GM06990 (cell line): ENCODE results near the gene URM1.

ENCODE experiments used
- DNase-seq: peaks from one replicate; pipeline ENCODE4 v3.0.0-alpha.2; 2011; ENCODE audit not compliant: insufficient read length; ENCODE audit errors: extremely low read depth
- H3K27me3 ChIP-seq: replicated peaks from 2 replicates; pipeline ENCODE4 v1.6.0; 2011; ENCODE audit warnings: low read length; ENCODE audit not compliant: control insufficient read depth, insufficient read depth
- H3K36me3 ChIP-seq: 2 replicates; pipeline ENCODE4 v1.5.1; 2011; ENCODE audit warnings: low read length; ENCODE audit not compliant: control insufficient read depth, insufficient read depth
- H3K4me3 ChIP-seq: replicated peaks from 2 replicates; pipeline ENCODE4 v1.5.1; 2011; ENCODE audit warnings: low read depth, mild to moderate bottlenecking, control low read depth, low read length
- CTCF ChIP-seq: IDR thresholded peaks from 2 replicates; pipeline ENCODE4 v1.5.1; 2011; ENCODE audit warnings: low read length, control low read depth, mild to moderate bottlenecking, inconsistent platforms; ENCODE audit not compliant: insufficient read depth, poor library complexity, severe bottlenecking

URM1 gene

DNA sequence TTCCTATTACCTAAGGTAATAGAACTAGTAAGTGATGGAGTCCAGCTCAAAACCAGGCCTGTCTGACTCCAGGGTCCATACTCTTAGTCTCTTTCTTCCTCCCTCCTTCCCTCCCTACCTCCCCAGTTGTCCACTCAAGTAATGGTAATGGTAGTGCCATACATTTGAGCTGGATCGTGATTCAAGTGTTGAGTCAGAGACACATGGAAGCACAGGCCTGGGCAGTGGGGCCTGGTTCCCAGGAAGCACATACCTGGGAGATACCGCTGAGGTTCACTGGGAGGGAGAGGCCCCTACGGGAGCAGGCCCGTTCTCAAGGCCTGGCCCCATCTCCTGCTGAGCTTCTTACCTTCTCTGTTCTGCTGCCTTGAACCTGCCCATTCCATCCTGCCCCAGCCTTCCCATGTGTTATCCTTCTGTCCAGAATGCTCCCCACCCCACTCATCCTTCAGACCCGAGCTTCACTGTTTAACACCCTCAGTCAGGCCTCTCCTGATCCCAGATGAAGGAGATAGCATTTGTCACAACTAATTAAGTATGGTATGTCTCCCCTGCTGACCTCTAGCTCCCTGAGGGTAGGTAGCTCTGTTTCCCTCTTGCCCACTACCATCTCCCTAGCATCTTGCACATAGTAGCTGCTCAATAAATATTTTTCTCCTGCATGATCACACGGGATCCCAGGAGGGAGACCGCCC lies 13.8 kb downstream of the URM1 start:
- no peak for TF ChIP-seq CTCF
- H3K4me3 ChIP-seq = no peak overlapping the region
- peaks cover 31% of the 10 kb centered on the region for H3K36me3 ChIP-seq
- no peak for DNase-seq
- no peaks in the 10 kb centered on the region for H3K27me3 ChIP-seq

DNA sequence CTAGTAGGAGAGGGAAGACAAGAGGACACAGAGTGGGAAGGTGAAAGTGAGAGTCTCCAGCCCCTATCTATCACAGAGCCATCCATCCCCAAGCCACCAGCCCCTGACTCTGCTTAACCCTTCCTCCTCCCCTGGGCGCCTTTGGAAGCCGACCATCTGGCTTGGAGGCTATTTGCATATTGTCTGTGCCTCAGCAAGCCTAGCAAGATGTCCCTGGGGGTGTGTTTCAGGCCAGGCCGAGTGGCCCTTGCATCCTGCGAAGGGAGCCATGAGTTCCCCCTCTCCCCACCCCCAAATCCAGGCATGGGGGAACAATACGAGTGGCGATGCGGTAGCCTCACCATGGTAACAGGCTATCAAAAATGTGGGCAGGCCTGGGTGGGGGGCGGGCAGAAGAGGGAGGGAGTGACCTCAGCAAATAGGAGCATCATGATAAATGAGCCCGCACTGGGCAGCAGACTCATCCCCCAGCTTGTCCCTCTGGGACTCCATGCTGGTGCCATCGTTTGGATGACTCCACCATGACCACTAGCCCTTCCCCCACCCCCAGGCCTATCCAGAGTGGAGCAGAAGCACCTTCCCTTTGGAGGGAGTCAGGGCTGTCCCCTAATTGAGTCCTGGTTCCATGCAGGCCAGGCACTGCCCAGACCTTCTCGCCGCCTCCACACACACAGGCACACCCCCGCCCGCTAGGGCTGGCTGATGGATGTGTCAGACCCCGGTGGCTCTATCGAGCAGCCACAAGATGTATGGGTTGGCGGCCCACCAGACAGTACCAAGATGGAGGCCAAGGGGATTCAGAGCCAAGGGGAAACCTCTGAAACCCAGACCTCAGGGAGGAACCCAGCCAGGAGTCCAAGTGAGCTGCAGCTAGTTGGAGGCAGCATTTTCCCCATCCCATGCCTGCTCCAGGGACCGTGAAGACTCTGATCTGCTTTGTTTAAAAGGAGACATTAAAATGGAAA lies 14.6 kb downstream of the URM1 start:
- DNase-seq = no peak
- no peak overlapping the region for H3K4me3 ChIP-seq
- TF ChIP-seq CTCF = no peak
- peaks cover 33% of the 10 kb centered on the region for H3K36me3 ChIP-seq
- H3K27me3 ChIP-seq = no peaks in the 10 kb centered on the region

DNA sequence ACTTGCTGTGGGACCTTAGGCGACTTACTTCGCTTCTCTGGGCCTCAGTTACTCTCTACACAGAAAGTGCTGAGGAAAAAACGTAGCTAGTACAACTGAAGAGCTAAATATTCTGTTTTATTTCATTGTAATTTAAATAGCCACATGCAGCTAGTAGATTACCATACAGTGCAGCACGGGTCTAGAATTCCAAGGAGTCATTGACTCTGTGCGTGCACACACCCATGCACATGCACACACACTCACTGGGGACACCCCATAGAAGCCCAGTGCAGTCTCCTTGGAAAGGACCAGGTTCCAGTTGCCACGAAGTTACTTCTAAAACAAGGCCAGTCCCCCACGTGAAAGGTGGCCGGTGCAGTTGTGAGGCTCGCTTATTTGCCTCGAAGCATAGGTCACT lies 17.0 kb downstream of the URM1 start:
- Histone ChIP-seq H3K27me3 (no peaks in the 10 kb centered on the region), H3K36me3 (peaks cover 35% of the 10 kb centered on the region)
- TF ChIP-seq CTCF = no peak

DNA sequence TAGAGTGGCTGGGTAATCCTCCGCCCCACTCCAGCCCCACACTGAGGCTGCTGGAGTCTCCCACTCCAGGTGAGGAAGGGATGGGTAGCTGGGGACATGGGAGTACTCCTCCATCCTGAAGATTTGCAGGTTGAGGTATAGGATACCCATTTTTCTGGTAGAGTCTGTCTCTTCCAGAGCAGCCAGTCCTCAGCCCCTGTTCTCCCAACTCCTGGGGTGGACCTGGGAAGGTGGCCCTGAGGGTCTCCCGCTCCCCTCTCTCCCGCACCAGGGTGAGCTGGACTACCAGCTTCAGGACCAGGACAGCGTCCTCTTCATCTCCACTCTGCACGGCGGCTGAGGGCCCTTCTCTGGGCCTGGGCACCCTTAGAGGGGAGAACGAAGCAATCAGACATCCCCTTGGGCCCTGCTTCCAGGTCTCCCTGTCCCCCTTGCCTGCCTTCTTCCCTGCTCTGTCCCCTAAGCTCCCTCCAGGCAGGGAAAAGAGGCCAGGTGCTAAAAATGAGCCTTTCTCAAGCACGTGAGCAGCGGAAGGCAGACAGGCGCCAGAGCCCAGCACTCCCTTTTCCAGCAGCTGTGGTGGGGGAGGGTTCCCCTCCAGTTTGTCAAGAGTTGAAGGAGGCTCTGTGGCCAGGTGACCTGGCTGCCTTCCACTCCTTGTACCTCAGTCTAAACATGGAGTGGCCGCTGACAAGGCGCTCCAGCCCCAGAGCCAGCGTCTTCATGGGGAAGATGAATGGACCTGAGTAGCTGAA lies 18.4 kb downstream of the URM1 start:
- no peak for TF ChIP-seq CTCF
- Histone ChIP-seq H3K4me3 (no peak overlapping the region), H3K36me3 (peaks cover 30% of the 10 kb centered on the region), H3K27me3 (no peaks in the 10 kb centered on the region)
- no peak for DNase-seq

More for the DNA sequence above, 17.0 kb downstream of the URM1 start:
- no peak overlapping the region for H3K4me3 ChIP-seq
- no peak for DNase-seq

- Histone ChIP-seq H3K4me3 (no peak overlapping the region), H3K36me3 (peaks cover 28% of the 10 kb centered on the region), H3K27me3 (no peaks in the 10 kb centered on the region)
- no peak for DNase-seq
- no peak for TF ChIP-seq CTCF
Measured at GRCh38 chr9:128390150-128390812, 19.1 kb downstream of the URM1 start.
